OCI-LY3 (cell line): Measurements from ENCODE around the gene SLC26A11.

Experiments
- H2AFZ ChIP-seq: fragments of 200-600, 300-600 bp; shearing (Covaris generic); 2 replicates; pipeline ENCODE4 v1.6.0; 2014; ENCODE audit warnings: antibody characterized with exemption, low read depth, low read length
- H3K27ac ChIP-seq: fragments of 200-600, 300-600 bp; sonication (generic); 2 replicates; pipeline ENCODE4 v1.5.1; 2014; ENCODE audit warnings: mild to moderate bottlenecking, low read length, moderate library complexity, mixed read lengths
- H3K27me3 ChIP-seq: fragments of 200-600, 300-600 bp; sonication (generic); 2 replicates; pipeline ENCODE4 v1.6.1; 2014; ENCODE audit warnings: low read depth, low read length, mixed read lengths
- H3K36me3 ChIP-seq: fragments of 200-600, 300-600 bp; sonication (generic); replicated peaks from 2 replicates; pipeline ENCODE3; 2014; ENCODE audit warnings: low read depth, low read length, mixed read lengths
- H3K4me1 ChIP-seq: fragments of 300-600, 200-600 bp; sonication (generic); 2 replicates; pipeline ENCODE4 v1.6.1; 2014; ENCODE audit warnings: low read length, mixed read lengths
- H3K4me2 ChIP-seq: fragments of 200-600, 300-600 bp; sonication (generic); 2 replicates; pipeline ENCODE4 v1.6.1; 2014; ENCODE audit warnings: low read length, mixed read lengths
- H3K4me3 ChIP-seq: fragments of 300-600, 200-600 bp; sonication (generic); 2 replicates; pipeline ENCODE4 v1.5.1; 2014; ENCODE audit warnings: antibody characterized with exemption, mild to moderate bottlenecking, low read length, moderate library complexity
- H3K79me2 ChIP-seq: fragments of 300-600, 200-600 bp; shearing (Covaris generic); 2 replicates; pipeline ENCODE4 v1.6.1; 2014; ENCODE audit warnings: mild to moderate bottlenecking, low read length, mixed read lengths
- H3K9ac ChIP-seq: fragments of 300-600, 200-600 bp; shearing (Covaris generic); 2 replicates; pipeline ENCODE4 v1.6.0; 2014; ENCODE audit warnings: mild to moderate bottlenecking, low read length, moderate library complexity
- H3K9me3 ChIP-seq: fragments of 200-600, 300-600 bp; shearing (Covaris generic); 2 replicates; pipeline ENCODE4 v1.6.1; 2014; ENCODE audit warnings: low read length, mixed read lengths; ENCODE audit not compliant: insufficient read depth
- H4K20me1 ChIP-seq: fragments of 200-600, 300-600 bp; sonication (generic); 2 replicates; pipeline ENCODE4 v1.6.1; 2016; ENCODE audit warnings: low read length, mixed read lengths; ENCODE audit not compliant: insufficient read depth
- EZH2phosphoT487 ChIP-seq: fragments of 200-600 bp; shearing (Covaris generic); IDR thresholded peaks from 2 replicates; pipeline ENCODE4 v1.6.1; 2018; ENCODE audit warnings: antibody characterized with exemption, mixed run types, low read depth
- TF ChIP-seq, protein P1 (sequence below): fragments of 200-600, 300-600 bp; sonication (generic); IDR thresholded peaks from 2 replicates; pipeline ENCODE4 v1.5.1; 2014; ENCODE audit warnings: antibody characterized with exemption, low read length, low read depth

SLC26A11 gene

DNA sequence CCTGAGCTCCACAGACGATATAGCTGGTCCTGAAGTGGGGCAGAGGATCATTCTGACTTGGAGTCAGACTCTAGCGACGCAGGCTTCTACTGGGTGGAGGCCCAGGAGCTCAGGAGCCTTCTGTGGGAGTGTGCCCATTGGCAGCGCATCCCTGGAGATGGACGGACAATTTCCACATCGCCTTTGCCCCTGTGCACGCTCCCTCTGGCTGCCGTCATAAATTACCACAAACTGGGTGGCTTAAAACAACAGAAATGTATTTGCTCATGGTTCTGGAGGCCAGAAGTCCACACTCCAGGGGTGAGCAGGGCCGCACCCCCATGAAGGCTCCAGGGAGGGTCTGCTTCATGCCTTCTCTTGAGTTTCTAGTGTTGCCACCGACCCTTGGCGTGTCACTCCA lies 43.5 kb upstream of the SLC26A11 start:
- Histone ChIP-seq H2AFZ (no peak overlapping the region), H3K27ac (no peak overlapping the region), H4K20me1 (no peaks in the 10 kb centered on the region), H3K9ac (no peak overlapping the region), H3K79me2 (no peaks in the 10 kb centered on the region), H3K4me1 (no peaks in the 10 kb centered on the region), H3K27me3 (peaks cover 7% of the 10 kb centered on the region), H3K36me3 (no peaks in the 10 kb centered on the region), H3K4me3 (no peak overlapping the region), H3K4me2 (no peak overlapping the region), H3K9me3 (no peaks in the 10 kb centered on the region)
- TF ChIP-seq EZH2phosphoT487, result no peak
- TF ChIP-seq, protein P1, sequence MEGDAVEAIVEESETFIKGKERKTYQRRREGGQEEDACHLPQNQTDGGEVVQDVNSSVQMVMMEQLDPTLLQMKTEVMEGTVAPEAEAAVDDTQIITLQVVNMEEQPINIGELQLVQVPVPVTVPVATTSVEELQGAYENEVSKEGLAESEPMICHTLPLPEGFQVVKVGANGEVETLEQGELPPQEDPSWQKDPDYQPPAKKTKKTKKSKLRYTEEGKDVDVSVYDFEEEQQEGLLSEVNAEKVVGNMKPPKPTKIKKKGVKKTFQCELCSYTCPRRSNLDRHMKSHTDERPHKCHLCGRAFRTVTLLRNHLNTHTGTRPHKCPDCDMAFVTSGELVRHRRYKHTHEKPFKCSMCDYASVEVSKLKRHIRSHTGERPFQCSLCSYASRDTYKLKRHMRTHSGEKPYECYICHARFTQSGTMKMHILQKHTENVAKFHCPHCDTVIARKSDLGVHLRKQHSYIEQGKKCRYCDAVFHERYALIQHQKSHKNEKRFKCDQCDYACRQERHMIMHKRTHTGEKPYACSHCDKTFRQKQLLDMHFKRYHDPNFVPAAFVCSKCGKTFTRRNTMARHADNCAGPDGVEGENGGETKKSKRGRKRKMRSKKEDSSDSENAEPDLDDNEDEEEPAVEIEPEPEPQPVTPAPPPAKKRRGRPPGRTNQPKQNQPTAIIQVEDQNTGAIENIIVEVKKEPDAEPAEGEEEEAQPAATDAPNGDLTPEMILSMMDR, result no peak

DNA sequence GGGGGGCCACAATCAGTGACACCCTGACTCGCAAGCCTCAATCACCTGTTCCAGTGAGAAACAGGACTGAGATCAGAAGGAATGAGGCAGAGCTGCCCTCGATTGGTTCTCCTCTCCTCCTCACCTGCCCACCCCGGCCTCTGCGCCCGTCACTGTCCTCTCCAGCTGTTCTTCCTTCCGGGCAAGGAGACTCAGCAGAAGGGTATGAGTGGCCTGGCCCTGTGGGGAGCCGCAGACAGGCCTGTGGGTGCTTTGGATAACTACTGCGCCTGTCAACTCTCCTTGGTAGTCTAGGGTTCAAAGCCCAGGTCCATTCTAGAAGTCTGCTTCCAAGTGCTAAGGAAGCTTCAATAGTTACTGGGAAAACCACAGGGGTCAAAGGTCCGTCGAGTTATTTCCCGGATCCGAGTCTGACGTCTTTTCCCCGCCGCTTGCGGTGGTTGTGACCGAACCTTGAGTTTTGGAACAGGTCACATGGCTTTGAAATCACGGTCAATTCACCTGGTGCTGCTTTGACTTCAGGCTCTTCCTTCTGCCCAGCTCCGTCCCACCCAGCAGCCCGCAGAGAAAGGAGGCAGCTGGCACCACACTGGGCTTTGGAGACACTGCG lies 42.1 kb upstream of the SLC26A11 start:
- Histone ChIP-seq H3K36me3 (no peaks in the 10 kb centered on the region), H3K27ac (no peak overlapping the region), H4K20me1 (no peaks in the 10 kb centered on the region), H3K9me3 (no peaks in the 10 kb centered on the region), H3K9ac (no peak overlapping the region), H2AFZ (no peak overlapping the region), H3K4me1 (no peaks in the 10 kb centered on the region), H3K4me3 (no peak overlapping the region), H3K79me2 (no peaks in the 10 kb centered on the region), H3K27me3 (peaks cover 7% of the 10 kb centered on the region), H3K4me2 (no peak overlapping the region)
- no peak for TF ChIP-seq EZH2phosphoT487
- TF ChIP-seq, protein P1, result no peak

DNA sequence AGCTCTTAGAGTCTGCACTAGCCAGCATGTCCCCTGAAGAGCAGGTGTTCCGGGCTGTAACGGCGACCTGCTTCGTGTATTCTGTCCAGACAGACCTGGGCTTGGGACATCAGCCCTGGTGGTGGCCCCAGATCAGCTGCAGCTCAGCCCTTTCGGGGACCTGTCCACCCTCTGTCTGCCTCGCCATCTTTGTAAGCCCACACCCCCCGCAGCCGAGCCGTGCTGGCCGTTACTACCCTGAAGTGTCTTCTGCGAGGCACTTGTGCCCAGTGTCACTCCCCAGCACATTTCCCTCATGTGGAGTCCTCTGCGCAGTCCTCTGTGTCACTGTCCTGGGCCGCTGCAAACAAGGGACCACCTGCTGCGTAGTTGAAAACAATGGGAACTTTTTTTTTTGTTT lies 40.0 kb upstream of the SLC26A11 start:
- H3K36me3 ChIP-seq, result no peaks in the 10 kb centered on the region
- H3K4me2 ChIP-seq, result no peak overlapping the region
- H3K4me1 ChIP-seq, result no peaks in the 10 kb centered on the region
- no peak overlapping the region for H3K9ac ChIP-seq
- TF ChIP-seq EZH2phosphoT487, result no peak
- TF ChIP-seq, protein P1, result no peak
- no peaks in the 10 kb centered on the region for H3K79me2 ChIP-seq
- H4K20me1 ChIP-seq, result no peaks in the 10 kb centered on the region
- H3K9me3 ChIP-seq, result no peaks in the 10 kb centered on the region
- H3K4me3 ChIP-seq, result no peak overlapping the region
- H3K27me3 ChIP-seq, result peaks cover 7% of the 10 kb centered on the region
- H2AFZ ChIP-seq, result no peak overlapping the region
- H3K27ac ChIP-seq, result no peak overlapping the region

DNA sequence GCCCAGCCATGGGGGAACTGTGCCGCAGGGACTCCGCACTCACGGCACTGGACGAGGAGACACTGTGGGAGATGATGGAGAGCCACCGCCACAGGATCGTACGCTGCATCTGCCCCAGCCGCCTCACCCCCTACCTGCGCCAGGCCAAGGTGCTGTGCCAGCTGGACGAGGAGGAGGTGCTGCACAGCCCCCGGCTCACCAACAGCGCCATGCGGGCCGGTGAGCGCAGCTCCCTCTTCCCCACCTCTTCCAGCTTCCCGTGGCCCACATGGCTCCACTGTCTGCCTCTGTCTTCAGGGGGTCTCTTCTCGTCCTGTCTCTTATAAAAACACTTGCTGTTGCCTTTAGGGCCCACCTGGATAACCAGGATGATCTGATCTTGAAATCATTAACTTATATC lies 38.8 kb upstream of the SLC26A11 start:
- H3K27ac ChIP-seq, result no peak overlapping the region
- H4K20me1 ChIP-seq, result no peaks in the 10 kb centered on the region
- H3K36me3 ChIP-seq, result no peaks in the 10 kb centered on the region
- H3K4me1 ChIP-seq, result no peaks in the 10 kb centered on the region
- H3K9me3 ChIP-seq, result no peaks in the 10 kb centered on the region
- TF ChIP-seq EZH2phosphoT487, result no peak
- TF ChIP-seq, protein P1, result no peak
- H2AFZ ChIP-seq, result no peak overlapping the region
- H3K79me2 ChIP-seq, result no peaks in the 10 kb centered on the region
- H3K4me3 ChIP-seq, result no peak overlapping the region
- H3K9ac ChIP-seq, result no peak overlapping the region
- H3K4me2 ChIP-seq, result no peak overlapping the region
- H3K27me3 ChIP-seq, result peaks cover 7% of the 10 kb centered on the region
